Activated T-helper 1 cell treated with Interleukin-2 at 50 U/mL for 16 hours (primary cell): ENCODE results near the gene OPN1MW2.
"Not testable (repeated sequence)": the region's sequence is repeated elsewhere in the genome, so short reads cannot be mapped to it uniquely, and the experiment has no call there.

Experiments
- DNase-seq: peaks from one replicate; pipeline ENCODE4 v3.0.0-alpha.2; 2020; ENCODE audit warnings: low read depth

The OPN1MW2 gene

DNA sequence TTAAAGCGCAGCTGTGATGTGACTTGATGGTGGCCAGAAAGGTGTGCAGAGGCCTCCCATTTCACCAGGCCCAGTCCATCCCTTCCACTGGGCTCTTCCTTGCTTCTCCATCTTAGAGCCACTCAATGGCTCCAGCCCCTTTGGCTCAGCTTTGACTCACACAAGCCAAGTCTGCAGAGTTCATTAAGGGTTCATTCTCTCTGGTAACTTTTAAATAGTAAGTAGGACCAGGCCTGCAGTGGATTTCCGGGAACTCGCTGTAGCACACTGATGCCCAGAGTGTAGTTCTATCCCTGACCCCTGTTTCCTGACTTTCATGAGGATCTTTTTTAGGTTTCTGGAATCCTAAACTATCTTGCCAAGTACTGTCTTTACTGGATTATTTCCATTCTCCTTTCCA lies 49.7 kb downstream of the OPN1MW2 start:
- not testable (repeated sequence) for DNase-seq
